Activated CD8-positive, alpha-beta memory T cell treated with anti-CD3 and anti-CD28 coated beads, Interleukin-2, amount 50 U/mL, for 1 hour (primary cell): ENCODE results near the gene RAB36.

Experiments used
- DNase-seq: peaks from one replicate; pipeline ENCODE4 v3.0.0-alpha.2; 2020; ENCODE audit errors: extremely low read depth

Gene RAB36

DNA sequence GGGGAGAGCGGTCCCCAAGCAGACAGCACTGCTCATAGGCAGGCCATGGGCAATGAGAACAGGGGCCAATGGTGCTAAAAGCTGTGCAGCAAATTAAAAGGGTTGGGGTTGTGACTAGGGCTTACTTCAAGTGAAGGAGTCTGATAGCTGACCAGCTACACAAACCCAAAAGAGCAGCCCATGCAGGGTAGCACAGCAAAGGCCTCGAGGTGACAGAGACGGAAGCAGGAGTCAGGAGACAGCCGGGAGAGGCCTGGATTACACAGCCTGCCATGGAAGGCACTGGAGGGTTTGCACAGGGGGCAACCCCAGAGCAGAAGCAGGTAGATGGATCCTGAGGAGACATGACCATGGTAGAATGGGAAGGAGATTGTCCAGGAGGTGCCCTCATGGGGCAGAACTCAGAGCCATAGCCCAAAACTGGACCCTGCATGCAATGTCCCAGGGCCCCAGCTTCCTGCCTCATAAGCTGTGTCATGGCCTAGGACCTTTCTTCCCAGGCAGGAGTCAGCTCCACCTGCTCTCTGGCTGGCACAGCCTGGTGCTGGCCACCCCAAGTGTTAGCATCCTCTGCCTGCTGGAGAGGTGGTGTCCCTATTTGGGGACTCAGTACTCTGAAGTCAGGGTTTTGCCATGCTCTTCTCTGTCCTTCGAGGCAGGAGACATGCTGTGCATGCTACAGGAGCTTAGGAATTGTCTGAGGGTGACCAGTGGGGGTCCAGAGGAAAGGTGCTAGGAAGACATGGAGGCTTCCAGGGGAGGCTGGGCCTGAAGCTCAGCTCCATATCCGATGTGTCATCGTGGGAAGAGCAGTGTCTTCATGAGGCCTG lies 36.8 kb upstream of the RAB36 start:
- DNase-seq: no peak

DNA sequence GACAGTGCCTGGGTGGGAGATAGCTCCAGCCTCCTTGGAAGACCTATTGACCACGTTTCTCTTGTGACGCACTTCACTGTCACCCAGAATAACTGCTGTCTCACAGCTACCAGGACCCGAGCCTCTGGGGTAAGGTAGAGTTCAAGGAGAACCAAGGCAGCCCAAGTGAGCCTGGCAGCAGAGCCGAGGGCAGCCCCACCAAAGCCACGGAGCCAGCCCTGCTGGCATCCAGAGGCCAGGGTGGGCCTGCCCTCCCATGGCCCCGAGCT lies 36.3 kb upstream of the RAB36 start:
- DNase-seq: no peak

DNA sequence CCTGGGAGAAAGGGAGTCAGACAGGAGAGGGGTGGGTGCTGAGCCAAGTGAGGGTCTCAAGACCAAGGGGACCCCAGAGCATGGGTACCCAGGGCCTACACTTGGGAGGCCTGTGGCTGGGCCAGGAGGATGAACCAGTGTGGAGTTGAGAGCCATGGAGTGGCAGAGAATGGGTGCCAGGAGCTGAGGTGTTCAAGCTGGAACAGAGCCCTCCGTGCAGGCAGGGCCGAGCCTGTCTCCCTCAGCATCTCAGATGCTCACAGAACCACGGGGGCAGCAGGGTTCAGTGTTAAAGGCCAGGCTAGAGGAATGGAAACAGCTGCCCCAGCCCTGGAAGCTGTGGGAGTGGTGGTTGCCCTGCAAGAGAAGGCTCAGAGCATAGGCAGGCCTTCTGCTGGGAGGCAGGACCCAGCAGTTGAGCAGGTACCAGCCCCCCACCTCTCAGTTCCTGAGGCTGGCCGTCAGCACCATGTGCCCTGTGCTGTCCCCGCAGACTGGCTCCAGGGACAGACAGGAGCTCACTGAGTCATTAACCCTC lies 35.8 kb upstream of the RAB36 start:
- no peak for DNase-seq

DNA sequence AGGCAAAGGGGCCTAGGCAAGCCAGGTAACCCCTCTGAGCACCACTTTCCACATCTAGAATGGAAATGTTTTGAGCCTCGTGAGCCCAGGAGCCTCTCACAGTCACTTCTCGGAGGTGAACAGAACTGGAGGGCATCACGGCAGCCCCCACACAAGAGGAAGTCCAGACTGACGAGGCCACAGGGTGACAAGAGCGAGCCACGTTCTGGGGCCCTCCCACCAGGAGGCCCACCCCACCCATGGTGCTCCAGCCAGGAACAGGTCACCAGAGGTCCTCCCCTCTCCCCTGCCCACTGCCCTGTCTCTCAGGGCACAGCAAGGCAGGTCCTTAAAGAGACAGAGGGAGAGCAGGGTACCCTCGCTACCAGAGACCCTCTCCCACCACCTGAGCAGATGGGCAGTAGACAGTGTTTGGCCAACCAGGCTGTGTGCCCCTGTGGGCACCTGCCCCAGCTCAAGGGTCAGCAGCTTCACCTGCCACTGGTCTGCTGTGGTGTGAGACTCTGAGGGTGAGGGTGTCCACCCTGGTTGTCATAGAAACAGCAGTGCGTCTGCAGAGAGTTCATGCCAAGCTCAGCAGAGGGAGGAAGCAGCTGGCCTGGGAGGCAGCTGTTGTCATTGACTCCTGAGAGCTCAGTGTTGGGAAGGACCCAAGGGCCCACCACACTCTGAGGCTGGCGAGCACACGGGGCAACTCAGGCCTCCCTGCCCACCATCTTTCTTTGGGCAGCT lies 34.9 kb upstream of the RAB36 start:
- no peak for DNase-seq

DNA sequence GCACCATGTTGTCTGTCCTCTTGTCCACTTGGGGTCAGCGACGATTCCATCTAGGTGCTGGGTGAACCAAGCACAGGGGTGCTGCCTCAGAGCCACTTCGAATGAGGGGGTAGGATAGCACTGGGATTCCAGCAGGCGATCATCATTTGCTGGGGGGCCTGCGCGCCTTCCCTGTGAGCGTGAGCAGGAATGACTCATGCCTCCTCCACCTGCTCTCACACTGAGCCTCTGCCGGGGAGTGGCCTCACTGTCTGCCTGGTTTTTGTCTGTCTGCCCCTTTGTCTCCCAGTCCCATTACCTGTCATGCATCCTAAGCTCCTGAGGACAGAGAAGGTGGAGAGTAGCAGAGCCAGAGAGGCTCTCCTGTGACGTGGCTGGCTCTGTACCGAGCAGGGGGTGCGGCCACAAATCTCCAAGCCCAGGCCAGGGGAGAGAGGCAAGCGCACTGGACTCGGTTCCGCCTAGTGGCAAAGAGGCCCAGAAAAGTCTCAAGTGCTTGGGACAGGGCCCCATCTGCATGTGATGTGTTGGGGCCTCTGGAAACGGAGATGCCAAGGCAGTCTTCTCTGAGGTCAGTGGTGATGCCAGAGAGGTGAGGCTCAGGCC lies 34.3 kb upstream of the RAB36 start:
- DNase-seq: no peak

DNA sequence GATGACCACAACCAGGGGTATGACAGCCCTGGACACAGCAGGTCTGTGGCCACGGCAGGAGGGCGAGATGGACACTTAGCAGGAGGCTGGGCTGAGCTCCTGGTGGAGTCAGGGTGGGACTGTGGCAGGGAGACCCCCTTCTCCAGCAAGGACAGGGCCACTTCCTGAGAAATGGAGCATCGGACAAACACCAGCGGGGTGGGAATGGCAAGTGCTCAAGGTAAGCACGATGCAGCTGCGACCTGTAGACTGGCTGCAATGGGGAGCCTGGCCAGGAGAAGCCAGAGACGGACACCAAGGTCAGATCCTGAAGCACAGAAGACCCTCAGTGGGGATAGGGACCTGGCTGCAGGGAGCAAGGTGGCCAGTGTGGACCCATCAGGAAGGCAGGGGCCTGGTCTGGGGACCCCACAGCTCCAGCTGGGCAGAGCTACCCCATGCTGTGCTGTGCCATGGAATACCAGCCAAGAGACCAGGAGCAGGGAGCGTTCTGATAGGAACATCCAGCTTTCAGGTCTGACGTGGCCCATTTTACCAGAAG lies 32.7 kb upstream of the RAB36 start:
- DNase-seq: no peak

DNA sequence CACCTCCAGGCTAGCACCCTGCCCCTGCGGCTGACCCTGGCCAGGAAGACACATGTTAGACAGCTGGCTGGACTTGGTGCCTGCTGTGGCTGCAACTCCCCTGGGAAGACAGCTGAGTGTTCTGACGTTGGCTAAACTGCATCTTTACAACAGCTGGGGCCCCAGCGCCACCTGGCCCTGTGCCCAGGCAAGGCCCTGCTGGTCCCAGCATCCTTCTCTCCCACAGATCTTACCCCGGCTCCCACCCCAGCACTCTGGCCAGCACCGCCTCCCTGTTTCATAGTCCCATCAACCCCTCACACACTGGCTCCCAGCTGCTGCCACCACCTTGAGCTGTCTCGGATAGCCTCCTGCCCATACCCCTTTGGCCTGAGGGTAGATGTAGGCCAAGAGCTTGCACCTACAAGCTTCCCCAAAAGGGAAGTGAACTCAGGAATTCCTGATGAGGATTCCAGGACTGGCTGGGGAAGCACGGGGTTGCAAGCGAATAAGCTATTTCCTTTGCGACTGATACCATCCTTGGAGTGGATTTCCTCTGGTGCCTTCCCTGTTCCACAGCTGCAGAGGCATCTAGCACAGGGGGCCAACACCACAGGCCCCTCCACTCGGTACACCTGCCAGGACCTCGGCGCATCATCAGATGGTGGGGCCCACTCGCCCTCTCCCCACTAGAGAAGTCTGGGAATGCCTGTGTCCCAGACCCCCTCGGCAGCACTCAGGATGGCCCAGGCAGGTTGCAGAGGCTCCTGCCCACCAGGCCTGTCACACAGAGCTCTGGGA lies 32.0 kb upstream of the RAB36 start:
- no peak for DNase-seq

DNA sequence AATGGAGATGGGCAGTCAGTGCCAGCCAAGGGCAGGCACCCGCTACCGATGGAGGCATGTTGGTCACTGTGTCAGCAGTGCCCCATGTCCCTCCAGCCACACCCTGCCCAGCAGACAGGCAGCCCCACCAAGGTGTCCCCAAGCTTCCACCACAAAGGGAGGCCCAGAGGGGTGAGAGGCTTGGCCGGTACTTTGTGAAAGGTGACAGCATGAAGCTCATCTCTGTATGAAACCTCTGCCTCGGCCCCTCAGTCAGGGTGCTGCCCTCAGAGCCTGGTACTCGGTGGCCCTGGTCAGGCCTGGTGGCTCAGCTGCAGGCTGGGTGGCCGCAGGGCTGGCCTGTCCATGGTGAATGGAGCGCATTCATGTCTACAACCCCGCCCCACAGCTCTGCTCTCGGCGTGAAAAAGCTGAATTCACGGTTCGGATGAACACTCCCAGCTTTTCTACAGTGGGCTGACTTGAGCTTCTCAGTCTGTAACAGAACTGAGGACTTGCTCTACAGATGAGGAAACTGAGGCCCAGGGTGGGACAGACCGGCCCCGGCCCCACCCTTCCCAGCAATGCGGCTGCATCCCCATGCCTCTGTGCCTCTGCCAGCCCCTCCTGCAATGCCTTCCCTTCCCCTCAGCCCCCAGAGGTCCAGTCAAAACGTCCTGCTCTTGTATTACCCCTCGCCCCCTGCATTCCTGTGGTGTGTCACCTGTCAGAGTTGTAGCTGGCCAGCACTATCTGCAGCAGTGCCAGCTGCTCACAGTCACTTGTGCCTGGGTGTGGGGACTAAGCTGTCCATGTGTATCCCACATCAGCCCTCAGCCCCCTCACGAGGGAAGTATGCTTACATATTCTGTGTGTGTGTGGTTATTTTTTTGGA lies 31.2 kb upstream of the RAB36 start:
- DNase-seq: no peak

DNA sequence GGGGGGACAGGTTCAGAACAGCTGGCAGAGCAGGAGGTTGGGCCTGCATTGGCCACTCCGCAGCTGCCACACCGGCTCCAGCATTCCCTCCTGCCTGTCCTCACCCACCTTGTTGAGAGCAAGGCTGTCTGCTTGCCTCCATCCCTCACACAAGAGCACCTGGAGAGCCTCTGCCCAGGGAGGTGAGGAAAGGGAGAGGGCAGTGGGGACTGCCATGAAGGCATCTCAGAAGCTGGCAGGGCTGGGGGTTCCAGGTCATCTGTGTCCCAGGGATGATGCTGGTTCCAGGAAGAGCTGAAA lies 30.6 kb upstream of the RAB36 start:
- no peak for DNase-seq

DNA sequence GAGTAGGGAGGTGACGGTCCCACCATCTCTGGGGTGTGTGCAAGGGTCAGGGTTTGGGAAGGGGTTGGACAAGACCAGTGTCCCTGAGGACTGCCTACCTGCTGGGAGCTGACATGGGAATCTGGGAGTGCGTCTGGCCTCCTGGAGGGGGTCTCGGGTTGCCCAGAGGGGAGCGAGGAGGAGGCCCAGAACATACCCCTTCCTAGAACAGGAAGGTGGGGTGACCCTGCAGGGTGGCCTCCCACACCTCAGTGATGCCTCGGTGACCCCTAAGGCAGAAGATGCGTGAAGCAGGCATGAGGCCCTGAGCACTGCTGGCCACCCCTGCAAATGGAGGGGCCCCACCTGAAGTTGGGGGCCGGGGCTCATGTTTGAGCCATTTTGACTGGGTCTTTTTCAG lies 29.9 kb upstream of the RAB36 start:
- no peak for DNase-seq

DNA sequence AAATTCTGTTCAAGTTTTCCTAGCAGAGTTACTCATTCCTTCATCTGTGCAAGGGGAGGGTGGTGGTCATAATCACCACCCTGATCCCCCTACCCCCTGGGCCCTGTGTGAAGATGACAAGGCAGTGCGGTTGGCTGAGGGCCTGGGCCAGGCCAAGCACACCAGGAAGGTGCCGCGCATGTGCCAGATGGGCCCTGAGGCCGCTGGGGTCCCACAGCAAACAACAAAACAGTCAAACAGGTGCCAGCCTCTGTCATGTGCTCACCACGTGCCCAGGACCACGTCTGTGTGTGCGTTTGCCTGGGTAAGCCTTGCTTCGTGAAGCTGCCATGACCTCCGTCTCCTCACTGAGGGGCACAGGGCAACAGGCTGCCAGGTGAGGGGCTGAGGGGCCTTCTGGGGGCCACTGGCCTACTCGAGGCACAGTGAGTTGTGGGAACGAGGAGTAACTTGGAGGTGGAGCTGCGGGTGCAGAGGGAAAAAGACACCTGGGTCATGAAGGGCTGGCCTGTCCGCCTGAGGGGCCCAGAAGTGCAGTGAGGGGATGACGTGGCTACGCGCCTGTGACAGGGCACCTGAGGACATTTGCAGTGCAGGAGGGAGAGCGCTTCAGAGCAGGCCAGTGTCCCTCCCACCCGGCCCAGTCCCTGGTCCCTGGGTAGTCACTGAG lies 29.3 kb upstream of the RAB36 start:
- DNase-seq: no peak

DNA sequence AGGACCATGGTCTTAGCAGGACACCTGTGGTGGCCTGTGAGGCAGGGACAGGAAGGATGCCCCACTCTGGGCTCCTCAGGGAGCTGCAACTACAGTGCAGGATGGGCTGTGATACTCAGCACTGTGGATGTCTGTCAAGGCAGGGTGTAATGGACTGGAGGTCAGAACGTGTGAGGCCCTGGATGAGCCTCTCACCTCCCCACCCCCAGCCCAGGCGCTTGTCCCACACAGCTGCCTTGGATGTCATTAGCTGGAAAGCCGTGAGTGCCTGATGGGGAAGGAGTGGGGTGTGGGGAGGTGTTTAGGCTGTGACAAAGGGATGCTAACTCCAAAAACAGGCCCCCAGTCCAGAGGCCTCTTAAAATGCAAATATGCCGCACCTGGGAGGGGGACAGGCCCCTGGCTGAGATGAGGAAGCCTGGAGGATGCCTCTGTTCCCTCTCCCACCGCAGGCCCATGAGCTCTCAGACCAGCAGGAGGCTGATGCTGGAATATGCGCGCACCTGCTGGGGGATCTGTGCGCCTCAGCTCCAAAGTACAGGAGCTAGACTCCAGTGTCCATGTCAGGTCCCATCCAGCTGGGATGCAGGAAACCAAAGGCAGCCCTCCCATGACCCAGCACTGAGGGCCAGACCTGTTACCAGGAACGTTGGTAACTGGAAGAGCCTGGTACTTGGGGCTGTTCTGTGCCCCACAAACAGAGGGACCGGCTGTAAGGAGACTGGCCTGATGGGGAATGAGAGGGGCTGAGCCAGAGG lies 28.6 kb upstream of the RAB36 start:
- DNase-seq: no peak

DNA sequence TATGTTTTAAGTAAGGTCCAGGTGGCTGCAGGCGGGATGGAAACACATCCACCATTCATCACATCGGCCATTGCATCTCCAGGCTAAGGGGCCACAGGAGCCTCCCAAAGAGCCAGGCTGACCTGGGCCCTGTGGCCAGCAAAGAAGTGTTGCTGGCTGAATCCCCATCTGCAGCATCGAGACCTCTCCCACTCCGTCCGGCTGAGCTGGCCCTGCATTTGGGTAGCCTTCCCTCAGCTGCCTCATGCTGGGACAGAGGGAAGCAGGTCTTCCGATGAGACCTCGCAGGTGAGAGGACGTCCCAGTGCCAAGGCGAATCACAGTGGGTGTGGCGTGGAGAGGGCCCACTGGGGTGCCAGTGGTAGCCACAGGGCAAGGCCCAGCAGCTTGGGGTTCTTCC lies 28.0 kb upstream of the RAB36 start:
- DNase-seq: no peak

DNA sequence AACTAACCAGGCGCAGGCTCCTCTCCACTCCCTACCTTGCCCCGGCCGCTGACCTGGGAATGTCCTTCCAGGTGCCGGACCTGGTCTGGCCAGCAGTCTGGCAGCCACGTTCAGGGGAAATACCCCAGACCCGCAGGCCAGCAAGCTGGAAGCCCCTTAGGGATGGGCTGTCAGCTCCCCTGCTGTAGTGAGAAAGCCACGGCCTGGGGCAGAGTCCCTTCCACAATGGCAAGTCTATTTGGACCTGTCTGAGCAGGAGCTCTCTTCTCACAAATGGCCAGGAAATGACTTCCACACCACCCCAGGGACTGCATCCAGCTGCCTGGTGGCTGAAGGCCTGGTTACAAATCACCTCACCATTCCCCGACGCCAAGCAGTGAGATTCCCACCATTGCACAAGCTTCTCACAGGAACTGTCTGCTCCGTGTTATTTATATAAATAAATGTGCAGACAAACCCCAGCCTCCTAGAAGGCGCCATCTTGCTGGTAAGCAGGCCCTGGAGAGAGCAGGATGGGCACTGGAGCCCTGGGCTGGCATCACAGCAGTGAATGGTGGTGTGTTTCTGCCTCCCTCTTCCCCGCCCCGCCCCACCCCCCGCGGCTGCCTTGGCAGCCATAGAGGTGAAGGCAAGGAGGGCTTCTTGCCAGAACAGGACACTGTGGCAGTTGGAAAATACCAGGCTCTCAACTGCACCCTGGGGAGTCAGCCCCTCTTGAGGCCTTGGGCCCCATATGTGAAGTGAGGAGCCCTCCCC lies 27.2 kb upstream of the RAB36 start:
- DNase-seq: no peak

DNA sequence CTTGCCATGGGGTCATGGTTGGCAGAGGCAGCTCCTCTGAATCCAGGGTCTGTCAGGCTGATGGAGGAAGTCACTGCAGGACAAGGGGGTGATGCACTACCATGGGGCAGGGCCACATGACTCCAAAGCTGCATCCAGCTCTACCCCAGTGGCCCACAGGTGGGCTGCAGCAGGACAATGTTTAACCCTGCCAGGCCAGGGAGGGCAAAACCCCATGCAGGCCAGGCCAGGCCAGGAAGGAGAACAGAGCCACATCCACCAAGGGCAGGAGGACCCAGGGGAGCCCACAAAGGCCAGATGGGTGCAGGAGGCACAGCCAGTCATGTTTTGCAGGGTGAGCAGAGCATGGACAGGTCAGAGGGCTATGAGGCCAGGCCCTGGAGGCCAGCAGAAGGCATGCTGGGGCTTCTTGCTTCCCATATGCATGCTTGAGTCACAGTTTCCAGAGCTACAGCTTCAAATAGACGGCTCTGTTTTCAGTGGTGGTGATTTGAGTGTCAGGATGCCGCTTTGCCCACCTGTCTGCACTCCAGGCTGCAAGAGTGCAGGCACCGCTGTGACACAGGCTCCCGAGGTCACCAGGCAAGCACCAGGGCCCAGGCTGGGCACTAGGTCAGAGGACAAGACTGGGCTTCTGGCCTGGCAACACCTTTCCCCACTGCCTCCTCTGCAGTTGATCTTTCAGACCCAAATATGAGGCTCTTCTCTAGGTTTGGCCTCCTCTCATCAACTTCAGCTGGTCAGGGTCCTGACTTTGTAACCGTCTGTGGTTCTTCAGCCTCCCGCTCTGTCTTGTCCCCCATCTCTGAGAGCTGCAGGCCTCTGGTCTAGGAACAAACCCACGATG lies 26.4 kb upstream of the RAB36 start:
- no peak for DNase-seq

DNA sequence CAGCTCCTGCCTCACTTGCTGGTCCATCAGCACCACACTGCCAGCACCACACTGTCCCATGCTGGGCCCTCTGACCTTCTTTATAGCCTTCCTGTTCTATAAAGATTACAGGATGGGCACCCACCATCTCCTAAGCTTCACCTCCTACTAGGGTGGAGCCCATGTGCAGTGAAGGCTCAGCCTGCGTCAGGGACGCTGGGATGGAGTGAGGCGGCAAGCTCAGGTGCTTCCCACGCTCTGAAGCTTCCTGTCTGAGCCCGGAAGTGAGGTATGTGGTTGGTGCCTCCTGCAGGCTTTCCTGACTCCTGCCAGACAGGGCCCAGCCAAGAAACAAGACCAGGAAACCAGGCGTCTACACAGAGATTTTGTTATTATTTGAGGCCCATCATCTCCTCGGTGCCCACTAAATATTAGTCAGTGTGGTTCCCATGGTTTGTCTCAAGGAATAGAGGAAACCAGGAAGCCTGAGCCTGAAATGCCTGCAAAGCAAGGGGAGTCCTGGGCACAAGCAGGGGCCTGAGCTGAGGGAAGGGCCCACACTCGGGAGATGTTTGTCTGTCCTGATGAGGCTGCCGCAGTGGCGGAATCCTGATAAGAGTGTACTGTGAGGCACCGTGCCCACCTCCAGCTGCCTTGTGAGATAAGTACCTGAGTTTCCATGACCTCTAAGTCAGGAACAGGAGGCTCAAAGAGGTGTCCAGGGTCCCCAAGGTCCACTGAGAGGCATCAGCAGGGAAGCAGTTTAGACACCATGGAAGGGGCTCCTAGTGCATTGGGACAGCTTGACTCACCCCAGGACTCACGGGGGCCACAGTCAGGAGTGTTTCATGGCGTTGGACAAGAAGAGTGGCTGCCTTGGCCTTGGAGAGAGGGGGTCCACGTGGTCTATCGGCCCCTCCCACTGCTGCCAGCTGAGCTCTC lies 25.5 kb upstream of the RAB36 start:
- DNase-seq: no peak

DNA sequence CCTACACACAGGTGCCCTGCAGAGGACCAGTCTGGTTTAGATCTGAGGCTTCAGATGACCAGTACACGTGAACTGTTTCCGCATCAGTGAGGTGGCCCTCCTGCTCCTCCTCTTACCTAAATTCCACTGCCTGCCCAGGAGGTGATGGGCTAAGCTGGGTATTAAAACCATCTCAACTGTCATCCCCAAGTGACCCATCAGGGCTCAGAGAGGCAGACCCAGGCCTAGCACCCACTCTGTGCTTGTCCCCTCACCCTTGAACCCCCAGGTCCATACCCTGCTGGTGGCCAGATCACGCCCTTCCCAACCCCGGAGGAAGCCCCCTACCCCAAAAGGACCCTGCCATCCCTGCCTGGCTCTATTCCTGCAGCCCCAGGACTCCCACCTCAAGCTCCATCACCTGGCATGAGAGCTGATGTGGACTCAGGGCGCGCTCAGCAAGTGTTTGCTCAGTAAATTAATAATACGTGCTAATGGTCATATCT lies 24.8 kb upstream of the RAB36 start:
- DNase-seq: no peak
